GM12878 (cell line): ENCODE results near the gene ATG13.

Source experiments
- CTCF ChIP-seq, 3 experiments: IDR thresholded peaks in 2 of 3; conservative IDR thresholded peaks in 1 of 3; 2 replicates each; pipeline ENCODE4 v1.5.1; 2011; ENCODE audit warnings: low read depth in 3 of 3, low read length in 3 of 3, mild to moderate bottlenecking in 3 of 3, control low read depth in 2 of 3, moderate library complexity in 2 of 3, inconsistent platforms in 1 of 3, mixed read lengths in 1 of 3; ENCODE audit not compliant: control insufficient read depth in 2 of 3, insufficient read depth in 1 of 3; ENCODE audit errors: extremely low read depth in 1 of 3
- ELK1 ChIP-seq: IDR thresholded peaks from 2 replicates; pipeline ENCODE4 v1.6.1; 2012; ENCODE audit warnings: low read depth, low read length, improper control_type of control experiment
- MTA3 ChIP-seq: IDR thresholded peaks from 2 replicates; pipeline ENCODE4 v1.6.1; 2012; ENCODE audit warnings: low read length, inconsistent platforms, borderline replicate concordance
- POLR2A ChIP-seq: IDR thresholded peaks from 2 replicates; pipeline ENCODE4 v1.6.1; 2011; ENCODE audit warnings: low read depth, mild to moderate bottlenecking, low read length
- REST ChIP-seq: IDR thresholded peaks from 2 replicates; pipeline ENCODE4 v1.6.1; 2012; ENCODE audit warnings: mild to moderate bottlenecking, low read depth, low read length

GRCh38 chr11:46617134-46617971 is at the start of gene ATG13, which contains the start of gene HARBI1:
- TF ChIP-seq CTCF (IDR thresholded peaks at IDR 0.05 in 2 of 3, conservative IDR thresholded peaks at IDR 0.05 in 1 of 3; ENCODE audit: control insufficient read depth in 2 of 3, extremely low read depth in 1 of 3, insufficient read depth in 1 of 3, low read depth in 3 of 3, low read length in 3 of 3) (peak; percentile 81 to 92 (median 85)), POLR2A (peak; percentile 85), MTA3 (no peak), ELK1 (peak; percentile 53; the same call in 1 of the 2 replicates), REST (no peak)
